IPS-18c (cell line): ENCODE results near the gene CELF2.
"Not testable (repeated sequence)": the region's sequence is repeated elsewhere in the genome, so short reads cannot be mapped to it uniquely, and the experiment has no call there.

Experiments used
- H3K4me3 ChIP-seq: 2 replicates; pipeline ENCODE4 v1.7.0; 2013; ENCODE audit warnings: low read depth, mild to moderate bottlenecking, low read length, moderate library complexity; ENCODE audit not compliant: insufficient read depth
- H3K9me3 ChIP-seq: one replicate; pipeline ENCODE4 v1.6.1; 2013; ENCODE audit warnings: mild to moderate bottlenecking, low read length, moderate library complexity; ENCODE audit not compliant: control insufficient read depth, insufficient read depth

CELF2 gene

DNA sequence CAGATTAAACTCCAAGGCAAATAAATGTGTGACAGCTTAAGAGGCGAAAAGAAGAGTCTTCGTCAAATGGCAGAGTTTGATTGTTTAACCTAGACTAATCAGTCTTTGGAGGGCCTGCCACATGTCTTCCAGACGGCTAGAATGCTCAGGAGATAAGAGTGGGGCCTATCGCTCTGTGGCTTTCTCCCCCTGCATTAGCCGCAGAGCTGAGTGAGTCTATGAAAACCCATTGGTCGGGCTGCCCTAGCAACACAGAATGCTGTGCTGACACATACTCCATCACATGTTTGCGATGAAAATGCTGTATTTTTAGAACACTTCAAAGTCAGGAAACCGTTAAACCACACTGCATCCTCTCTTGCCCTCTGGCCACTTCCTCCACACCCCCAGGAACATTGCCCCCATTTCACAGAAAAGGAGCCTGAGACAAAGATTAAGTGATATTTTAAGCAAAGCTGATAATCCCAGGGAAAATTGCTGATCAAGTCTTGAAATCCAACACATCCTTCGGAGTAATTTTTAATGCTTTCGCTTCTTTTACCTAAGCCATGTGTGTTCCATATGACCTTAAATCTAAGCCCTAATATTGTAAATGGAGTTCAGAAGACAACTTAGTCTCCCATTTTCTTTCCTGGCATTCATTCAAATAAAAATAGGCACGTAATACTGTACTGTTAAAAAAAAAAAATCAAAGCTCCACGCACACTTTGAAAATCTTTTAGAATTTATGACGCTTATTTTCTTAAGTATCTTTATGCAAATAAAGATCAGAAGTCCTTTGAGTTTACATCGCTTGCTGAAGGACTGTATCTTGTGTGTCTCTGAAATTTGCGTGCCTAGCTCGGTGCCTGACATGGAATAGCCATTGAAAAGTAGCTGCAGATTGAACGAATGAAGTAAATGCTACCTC lies 161.2 kb downstream of the CELF2 start:
- H3K9me3 ChIP-seq = no peaks in the 10 kb centered on the region
- no peak overlapping the region for H3K4me3 ChIP-seq

DNA sequence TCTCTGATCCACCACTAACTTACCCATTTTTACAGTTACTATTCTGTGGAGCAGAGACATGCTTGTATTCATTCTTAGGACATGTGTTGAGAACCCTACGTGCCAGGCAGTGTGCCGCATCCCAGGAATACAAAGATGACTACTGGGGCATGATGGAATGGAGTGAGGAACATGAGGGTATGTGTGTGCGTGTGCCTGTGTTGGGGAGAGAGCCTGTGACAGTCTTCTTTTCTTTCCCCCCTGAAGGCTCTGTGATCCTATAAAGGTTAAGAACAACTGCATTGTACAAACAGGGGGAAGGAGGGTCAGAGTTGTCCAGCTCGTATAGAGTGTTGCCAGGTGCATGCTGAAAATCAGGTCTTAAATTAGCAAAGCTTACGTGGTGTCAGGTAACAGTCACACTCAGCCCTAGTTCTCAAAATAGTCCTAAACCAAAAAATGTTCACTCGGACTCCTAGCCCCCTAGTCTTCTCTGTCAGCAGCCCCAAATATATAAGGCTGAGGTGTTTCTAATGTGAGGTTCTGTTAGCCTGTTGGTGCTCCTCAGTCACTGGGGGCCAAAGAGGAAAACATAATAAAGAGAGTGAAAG lies 161.9 kb downstream of the CELF2 start:
- no peaks in the 10 kb centered on the region for H3K9me3 ChIP-seq
- H3K4me3 ChIP-seq = no peak overlapping the region

DNA sequence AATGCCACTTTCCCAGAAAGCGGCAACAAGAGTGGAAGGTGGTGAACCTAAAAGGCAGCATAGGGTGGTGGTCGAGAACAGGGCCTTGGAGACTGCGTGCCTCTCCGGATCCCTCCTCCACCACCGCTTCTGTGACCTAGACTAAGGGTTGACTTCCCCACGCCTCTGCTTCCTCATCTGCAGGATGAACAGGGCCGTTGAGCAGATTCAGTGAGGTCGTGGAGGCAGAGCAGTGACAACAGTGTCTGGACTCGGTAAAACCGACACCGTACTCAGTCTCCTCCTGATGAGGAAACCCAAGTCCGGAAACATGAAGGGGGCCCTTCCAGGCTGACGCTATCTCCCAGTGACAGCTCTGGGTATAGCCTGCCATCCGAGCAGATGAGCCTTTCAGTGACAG lies 162.6 kb downstream of the CELF2 start:
- no peaks in the 10 kb centered on the region for H3K9me3 ChIP-seq
- H3K4me3 ChIP-seq = no peak overlapping the region

DNA sequence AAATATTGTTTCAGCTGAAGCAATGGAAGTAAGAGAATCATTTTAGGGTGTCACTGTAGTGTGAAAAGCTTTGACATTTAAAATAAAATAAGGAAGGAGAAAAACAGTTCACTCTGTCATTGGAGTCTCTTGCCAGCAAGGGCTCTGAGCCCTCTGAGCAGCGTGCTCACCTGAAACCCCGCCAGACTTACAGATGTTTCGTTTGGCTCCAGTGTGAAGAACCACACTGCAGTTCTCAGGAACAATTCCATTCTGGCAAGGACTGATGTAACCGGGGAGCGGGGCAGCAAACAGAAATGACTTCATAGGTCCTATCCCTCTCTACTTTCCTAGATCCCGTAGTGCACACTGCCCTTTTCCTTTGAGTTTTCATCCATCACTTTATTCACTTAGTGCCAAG lies 164.3 kb downstream of the CELF2 start:
- Histone ChIP-seq H3K9me3 (no peaks in the 10 kb centered on the region), H3K4me3 (no peak overlapping the region)

DNA sequence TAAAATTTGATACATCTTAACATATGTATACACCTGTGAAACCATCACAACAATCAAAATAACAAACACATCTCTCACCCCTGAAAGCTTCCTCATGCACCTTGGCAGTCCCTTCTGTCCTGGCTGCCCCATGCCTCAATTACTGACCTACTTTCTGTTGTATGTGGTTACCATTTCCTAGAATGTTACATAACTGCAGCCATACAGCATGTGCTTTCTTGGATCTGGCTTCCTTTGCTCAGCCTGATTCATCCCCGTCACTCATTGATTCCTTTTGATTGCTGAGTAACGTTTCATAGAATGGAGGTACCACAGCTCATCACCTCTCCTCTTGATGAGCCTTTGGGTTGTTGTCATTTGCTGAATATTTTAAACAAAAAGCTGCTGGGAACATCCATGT lies 165.3 kb downstream of the CELF2 start:
- no peaks in the 10 kb centered on the region for H3K9me3 ChIP-seq

DNA sequence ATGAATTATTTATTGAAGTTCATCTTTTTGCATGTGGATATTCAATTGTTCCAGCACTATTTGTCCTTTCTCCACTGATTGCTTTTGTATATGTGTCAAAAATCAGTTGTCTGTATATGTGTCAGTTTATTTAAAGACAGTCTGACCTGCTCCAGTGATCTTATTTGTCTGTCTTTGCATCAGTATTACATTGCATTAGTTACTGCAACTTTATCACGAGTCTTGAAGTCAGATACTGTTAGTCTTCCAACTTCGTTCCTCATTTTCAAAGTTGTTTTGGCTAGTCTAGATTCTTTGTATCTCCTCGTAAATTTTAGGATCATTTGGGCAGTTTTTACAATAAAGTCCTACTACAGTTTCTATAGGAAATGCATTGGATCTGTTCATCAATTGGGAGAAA lies 166.4 kb downstream of the CELF2 start:
- Histone ChIP-seq H3K9me3 (no peaks in the 10 kb centered on the region), H3K4me3 (no peak overlapping the region)

More for the DNA sequence above, 165.3 kb downstream of the CELF2 start:
- H3K4me3 ChIP-seq = no peak overlapping the region

DNA sequence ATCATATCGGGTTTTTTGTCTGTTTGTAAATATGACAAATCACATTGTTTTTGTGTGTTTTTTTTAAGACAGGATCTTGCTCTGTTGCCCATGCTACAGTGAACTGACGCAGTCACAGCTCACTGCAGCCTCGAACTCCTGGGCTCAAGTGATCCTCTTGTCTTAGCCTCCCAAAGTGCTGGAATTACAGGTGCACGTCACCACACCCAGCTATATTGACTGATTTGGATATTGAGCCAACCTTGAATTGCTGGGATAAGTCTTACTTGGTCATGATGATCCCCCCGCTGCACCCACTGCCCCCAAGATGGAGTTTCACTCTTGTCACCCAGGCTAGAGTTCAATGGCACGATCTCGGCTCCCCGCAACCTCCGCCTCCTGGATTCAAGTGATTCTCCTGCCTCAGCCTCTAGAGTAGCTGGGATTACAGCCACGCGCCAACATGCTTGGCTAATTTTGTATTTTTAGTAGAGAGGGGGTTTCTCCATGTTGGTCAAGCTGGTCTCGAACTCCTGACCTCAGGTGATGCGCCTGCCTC lies 167.5 kb downstream of the CELF2 start:
- not testable (repeated sequence) for H3K9me3 ChIP-seq, H3K4me3 ChIP-seq

DNA sequence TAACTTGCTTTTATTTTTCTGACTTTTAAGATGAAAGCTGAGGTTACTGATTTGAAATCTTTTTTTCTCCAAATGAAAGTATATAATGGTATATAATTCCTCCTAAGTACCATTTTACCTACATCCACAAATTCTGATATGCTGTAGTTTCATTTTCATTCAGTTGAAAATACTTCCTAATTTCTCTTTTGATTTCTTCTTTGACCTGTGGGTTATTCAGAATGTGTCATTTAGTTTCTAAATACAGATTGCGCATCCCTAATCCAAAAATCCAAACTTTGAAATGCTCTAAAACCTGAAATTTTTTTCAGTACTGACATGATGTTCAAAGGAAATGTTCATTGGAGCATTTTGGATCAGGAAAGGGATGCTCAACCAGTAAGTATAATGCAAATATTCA lies 168.7 kb downstream of the CELF2 start:
- no peak overlapping the region for H3K4me3 ChIP-seq
- no peaks in the 10 kb centered on the region for H3K9me3 ChIP-seq

DNA sequence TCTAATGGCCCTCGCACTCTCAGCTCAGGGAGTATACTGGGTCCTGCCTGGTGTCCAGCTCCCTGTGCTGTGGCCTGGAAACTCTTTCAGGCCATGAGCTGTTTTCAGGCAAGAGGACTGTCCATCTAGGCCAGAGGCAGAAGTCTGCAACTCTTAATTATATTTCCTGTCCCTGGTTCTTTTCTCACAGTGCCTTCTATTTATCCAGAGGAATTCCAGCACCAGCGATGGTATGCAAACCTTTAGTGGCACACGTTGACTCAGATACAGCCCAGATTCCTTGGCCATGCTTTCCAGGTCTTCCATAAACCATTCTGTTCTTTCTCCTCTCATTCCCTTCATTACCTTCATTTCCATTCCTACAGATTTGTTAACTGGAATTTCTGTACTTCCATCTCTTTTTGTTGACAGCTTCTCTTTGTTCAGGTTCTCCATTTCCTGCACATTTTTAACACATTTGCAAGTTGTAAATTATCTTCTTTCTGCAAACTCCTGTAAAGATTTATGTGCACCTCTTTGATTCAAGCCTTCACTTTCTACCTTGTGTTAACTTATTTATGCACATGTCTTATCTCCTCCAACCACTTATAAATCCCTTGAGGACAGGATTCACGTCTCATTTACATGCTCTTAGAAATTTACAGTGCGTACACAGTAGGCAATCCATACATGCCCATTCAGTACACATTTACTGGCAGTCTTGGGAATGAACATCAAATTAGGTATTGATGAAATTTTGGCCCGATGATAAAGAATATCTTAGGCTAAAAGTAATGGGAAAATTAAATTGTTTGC lies 172.1 kb downstream of the CELF2 start:
- H3K4me3 ChIP-seq = no peak overlapping the region
- no peaks in the 10 kb centered on the region for H3K9me3 ChIP-seq

DNA sequence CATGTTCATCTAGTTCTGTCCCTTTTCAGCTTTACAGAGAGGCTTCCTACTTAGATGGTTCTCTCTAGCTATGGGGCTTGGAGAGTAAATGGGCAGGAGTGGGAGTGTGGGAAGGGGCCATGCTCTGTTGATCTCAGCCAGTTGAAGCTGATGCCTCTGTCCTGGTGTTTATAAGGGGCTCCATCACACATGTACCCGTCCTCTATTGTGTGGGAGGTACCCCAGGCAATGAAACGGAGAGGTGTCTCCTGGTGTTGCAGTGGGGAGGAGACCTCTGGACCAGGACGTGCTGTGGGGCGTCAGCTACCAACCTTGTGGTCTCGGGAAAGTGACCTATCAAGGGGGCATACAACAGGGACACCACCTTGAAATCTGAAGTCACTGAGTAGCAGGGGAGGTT lies 173.5 kb downstream of the CELF2 start:
- H3K9me3 ChIP-seq = no peaks in the 10 kb centered on the region
- no peak overlapping the region for H3K4me3 ChIP-seq

DNA sequence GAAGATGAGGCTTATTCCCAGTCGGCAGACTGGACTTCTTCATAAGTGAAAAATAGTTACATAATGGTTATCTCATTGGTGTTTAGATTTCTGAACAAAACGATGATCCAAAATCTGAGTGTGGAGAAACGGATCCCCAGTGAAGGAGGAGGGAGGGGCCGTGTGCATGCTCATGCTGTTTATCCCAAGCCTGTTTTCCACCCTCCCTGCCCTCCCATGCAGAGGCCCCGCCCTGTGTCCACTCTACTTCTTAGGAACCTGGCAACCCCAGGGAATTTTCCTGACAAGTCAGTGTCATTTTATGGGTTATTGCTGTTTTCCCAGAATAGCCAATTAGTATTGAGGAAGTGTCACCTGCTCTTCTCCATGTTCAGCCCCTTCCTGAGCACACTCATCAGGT lies 174.0 kb downstream of the CELF2 start:
- no peak overlapping the region for H3K4me3 ChIP-seq

DNA sequence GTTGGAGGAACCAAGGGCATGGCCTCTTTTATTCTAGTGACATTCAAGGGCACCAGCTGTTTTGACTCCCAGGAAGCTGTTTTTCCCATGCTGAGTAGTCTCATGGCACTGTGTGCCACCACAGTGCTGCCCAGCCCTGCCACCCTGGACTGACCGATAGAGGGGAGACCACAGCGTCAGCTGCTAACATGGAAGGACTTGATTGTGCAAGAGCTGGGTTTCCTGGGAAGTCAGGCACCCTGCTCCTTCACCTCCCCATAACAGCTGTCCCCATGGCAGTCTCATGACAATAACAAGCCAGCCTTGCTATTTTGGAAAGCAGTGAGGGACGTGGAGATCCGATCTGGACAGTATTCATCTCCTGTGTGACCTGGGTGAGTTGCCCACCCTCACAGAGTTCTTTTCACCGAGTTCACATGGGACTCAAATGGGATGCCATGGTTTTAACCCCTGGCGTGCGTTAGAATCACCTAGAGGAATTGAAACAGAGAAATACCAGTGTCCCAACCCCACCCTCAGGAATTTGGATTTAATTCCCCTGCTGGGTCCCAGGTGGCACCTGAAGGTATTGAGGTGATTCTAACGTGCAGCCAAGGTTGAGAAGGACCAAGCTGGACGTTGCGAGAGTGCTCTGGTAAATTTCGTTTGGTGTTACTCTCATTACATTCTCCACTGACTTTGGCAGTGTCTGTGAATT lies 174.8 kb downstream of the CELF2 start:
- H3K4me3 ChIP-seq = no peak overlapping the region

More for the DNA sequence above, 174.0 kb downstream of the CELF2 start:
- H3K9me3 ChIP-seq = no peaks in the 10 kb centered on the region

DNA sequence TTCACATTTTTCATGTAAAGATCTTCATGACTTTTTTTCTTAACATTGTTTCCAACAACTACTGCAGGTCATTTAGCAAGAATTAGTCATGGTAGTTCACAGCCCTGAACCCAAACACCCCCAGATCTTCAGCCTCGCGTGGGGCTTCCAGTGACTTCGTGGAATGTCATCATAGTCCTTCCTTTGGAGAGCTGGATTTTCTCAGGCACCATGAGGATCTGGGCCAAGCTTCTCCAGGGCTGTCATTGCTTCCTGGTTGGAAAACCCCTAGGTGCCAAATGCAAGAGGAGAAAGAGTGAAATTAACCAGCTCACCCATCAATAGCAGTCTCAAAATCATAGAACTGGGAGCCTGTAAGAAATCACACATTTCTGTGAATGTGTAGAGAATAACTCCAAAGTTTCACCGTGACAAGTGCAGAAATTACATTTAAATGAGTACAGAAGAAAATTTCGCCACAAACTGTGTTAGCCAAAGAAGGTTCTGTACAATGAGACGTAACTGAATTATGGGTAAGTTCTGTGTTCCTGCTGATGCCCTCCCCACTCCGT lies 175.4 kb downstream of the CELF2 start:
- no peak overlapping the region for H3K4me3 ChIP-seq

More for the DNA sequence above, 174.8 kb downstream of the CELF2 start:
- H3K9me3 ChIP-seq = no peaks in the 10 kb centered on the region

DNA sequence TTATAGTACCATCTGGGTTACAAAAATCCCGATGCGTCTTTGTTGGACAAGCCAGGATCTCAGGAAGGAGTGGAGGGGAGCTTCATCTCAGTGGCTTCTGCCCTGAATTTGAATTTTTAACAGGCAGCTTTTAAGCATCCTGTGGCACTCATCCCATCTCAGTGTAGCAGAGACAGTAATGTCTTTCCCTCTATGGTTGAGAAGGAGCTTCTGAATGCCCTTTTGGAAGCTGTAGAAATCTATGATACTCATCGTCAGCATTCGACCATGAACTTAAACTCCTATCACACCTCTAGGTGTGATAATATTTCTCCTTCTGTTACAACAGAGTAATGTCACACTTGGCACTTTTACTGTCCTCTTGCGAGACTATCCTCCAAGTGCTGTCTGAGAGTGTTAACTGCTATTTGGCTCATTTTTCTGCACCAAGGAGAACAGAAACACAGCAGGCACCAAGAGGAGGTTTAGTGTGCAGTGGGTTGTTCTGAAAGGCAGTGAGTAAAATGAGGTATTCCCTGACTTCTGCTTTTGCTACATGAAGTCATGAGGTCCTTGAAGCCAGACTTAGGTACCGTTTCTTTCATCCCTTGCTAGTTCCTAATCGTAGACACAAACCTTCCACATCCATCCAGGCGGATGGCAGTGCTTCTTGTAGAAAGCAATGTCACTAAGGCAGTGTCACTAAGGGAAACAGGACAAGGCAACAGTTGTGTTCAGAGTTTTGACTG lies 177.4 kb downstream of the CELF2 start:
- Histone ChIP-seq H3K9me3 (no peaks in the 10 kb centered on the region), H3K4me3 (no peak overlapping the region)

More for the DNA sequence above, 175.4 kb downstream of the CELF2 start:
- H3K9me3 ChIP-seq = no peaks in the 10 kb centered on the region

DNA sequence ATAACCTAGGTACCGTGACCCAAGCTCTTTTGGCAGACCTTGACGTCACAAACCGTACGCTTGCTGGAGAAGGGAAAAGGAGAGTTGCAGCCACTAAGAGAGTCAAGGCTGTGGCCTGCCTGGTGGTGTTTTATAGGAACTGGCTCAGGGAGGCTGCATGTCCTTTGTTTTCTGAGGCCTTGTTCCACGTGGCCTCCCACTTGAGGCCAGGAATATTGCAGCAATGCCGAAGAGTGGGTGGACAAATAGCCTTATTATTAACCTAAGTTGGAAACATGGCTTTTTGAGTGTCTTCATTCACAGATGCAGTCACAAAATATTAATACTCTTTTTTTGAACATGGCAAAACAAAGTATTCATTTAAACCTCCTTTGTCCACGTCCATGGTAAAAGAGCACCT lies 178.0 kb downstream of the CELF2 start:
- H3K4me3 ChIP-seq = no peak overlapping the region
- no peaks in the 10 kb centered on the region for H3K9me3 ChIP-seq

DNA sequence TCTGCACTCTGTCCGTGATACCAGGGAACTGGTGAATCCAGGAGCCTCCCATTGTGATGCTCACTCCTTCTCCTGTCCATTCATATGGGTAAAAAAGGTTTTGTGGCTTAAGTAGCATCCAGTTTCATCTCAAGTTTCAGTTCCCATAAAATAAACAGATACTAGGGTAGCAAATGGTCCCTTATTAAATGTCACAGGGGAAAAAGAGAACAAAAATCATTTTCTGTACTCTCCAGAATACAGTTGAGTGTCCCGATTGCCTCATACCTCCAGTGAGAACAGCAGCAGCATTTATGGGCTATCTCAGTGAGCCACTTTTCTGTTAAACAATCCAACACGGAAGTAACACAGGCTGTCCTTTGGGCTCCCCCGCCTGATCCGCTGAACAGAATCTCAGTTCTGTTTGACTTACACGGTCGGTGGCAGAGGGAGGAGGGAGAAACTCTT lies 179.6 kb downstream of the CELF2 start:
- Histone ChIP-seq H3K4me3 (no peak overlapping the region), H3K9me3 (no peaks in the 10 kb centered on the region)
